WI38 (cell line): Measurements from ENCODE around the gene CEACAM18.
"Not testable (repeated sequence)": the region's sequence is repeated elsewhere in the genome, so short reads cannot be mapped to it uniquely, and the experiment has no call there.

Source experiments
- H3K4me3 ChIP-seq: 2 replicates; pipeline ENCODE4 v1.5.1; 2011; ENCODE audit warnings: low read depth, mild to moderate bottlenecking, control low read depth, low read length
- CTCF ChIP-seq: IDR thresholded peaks from 2 replicates; pipeline ENCODE4 v1.5.1; 2012; ENCODE audit warnings: low read depth, mild to moderate bottlenecking, control low read depth, low read length

CEACAM18 gene

DNA sequence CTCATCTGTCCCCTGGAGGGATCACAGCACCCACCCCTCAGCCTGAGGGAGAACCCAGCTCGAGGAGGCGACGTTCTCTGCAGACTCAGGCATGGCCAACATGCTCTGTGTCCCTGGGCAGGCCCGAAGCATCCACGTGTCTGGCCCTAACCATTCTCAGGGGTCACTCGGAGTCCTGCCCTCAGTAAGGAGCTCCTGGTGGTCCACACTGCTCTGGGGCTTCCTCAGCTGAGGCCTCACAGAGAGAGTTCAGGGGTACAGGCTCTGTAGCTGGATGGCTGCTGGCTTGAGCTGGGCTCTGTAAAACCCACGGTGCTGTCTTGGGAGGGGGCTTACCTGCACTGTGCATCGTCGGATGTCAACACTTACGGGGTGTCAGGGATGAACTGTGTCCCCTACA, 15.7 kb upstream of the CEACAM18 start:
- no peak for TF ChIP-seq CTCF
- H3K4me3 ChIP-seq = no peak overlapping the region

DNA sequence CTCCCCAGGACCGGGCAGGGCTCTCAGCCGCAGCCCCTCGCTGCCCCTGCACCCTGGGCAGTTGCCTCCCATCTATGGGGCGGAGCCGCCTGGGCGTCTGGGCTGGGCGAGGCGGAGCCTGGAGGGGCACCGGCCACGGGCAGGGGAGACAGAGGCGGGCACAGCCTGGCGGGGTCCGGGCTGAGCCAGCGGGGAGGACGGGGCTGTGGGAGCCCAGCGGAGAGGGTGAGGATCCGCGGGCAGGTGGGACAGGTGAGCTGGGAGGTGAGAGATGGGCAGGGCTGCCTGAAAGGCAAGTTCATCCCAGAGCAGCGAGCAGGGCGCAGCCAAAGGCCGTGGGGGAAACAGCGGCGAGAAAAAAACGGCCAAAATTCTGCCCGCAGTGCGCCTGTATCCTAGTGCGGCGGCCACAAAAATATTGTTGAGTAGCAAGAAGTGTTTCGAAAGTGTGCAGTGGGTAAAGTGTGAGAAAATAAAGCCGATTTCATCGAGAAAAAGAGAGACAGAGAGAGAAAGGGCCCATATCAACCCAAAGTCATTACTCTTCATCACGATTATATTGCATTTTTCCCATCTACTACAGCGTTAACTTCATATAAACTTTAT, 14.3 kb upstream of the CEACAM18 start:
- H3K4me3 ChIP-seq = not testable (repeated sequence)

DNA sequence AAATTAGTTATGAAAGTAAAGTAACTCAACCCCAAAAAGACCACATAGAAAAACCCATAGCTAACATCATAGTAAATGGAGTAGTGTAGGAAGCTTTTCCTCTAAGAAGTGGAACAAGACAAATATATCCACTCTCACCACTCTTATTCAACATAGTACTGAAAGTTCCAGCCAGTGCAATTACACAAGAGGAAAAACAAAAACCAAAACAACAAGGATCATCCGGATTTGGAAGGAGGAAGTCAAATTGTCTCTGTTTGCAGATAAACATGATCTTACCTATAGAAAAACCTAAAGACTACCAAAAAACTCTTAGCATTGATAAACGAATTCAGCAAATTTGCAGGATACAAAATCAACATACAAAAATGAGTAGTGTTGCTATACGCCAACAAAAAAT, 11.6 kb upstream of the CEACAM18 start:
- no peak overlapping the region for H3K4me3 ChIP-seq
- TF ChIP-seq CTCF = no peak

DNA sequence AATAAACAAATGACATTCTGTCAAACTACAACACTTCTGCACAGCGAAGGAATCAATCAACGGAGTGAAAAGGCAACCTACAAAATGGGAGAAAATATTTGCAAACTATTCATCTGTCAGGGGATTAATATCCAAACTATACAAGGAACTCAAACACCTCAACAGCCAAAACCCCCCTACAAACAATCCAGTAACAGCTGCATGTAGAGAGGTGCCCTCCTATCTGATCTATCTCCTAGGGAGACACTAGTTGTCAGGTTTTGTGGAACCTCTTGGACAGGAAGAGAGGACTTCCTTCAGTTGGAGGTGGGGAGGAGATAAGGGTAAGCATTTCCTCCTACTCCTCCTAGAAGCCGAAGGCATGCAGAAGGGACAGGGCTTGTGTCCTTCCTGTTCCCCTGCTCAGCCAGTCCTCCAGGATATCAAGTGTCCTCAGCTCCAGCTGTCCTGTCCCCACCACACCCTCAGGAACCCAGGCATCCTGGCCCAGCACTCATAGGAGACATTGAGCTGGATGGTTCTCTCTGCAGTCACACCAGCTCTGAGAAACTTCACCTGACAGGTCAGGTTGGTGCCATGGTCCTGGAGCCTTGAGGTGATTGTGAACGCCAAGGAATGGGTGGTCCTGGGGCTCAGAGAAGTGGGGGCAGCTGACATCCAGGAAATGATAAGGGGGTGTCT, 10.3 kb upstream of the CEACAM18 start:
- no peak for TF ChIP-seq CTCF
- no peak overlapping the region for H3K4me3 ChIP-seq

DNA sequence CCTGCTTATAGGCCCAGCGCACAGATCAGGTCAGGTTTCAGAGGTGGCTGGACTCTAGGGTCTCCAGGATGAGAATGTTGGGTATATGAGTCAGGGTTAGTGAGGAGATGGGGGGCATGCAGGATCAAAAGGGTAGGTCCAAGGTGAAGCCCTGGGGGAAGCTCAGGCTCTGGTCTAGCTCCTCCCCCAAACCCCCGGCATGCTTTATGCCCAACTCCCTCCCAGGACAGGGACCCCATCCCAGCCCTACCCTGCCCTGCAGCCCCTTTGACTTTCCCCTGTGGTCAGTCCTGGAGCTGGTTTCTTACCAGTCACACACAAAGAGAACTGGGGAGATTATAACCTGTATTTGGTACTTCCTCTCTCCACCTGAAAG, 9.8 kb upstream of the CEACAM18 start:
- no peak overlapping the region for H3K4me3 ChIP-seq

DNA sequence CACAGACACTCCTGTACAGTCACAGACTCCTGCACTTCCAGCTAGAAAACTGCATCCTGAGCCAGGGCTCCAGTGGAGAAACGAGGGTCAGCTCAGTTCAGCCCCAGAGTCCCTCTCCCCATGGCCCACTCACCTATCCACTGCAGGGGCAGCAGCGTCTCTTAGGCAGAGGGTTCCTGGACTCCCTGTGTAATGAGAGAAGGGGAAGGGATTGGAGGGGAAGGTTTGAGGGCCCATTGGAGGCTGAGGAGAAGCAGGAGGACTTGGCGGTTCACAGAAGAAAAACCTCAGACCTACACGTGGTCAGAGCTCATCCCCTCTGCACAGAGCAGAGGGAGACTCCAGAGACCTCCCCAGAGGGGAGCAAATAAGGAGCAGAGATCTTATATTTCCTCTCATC, 9.2 kb upstream of the CEACAM18 start:
- TF ChIP-seq CTCF = no peak
- no peak overlapping the region for H3K4me3 ChIP-seq

More for the DNA sequence above, 9.8 kb upstream of the CEACAM18 start:
- no peak for TF ChIP-seq CTCF

- TF ChIP-seq CTCF = no peak
- no peak overlapping the region for H3K4me3 ChIP-seq
Measured at GRCh38 chr19:51469629-51470028, 8.7 kb upstream of the CEACAM18 start.

DNA sequence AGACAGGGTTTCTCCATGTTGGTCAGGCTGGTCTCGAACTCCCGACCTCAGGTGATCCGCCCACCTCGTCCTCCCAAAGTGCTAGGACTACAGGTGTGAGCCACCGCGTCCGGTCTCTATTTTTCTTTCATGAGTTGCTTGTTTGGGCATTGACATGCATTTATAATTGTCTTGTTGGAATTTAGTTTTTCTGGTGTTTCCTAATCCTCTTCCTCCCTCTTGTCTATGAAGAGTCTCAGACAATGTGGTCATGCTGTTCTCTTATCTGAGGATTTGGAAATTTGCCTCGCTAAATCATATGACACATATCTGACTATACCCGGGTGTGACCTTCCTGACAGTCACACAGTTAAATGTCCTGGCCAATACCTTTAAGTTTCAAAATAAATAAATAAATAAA, 7.4 kb upstream of the CEACAM18 start:
- H3K4me3 ChIP-seq = no peak overlapping the region
- no peak for TF ChIP-seq CTCF
